Liver (tissue), 3 donors: ENCODE measurements around the gene FAT2.

Experiments used
- FOXA1 ChIP-seq: IDR thresholded peaks from 2 replicates; pipeline ENCODE4 v1.6.1; 2016; ENCODE audit warnings: antibody characterized with exemption
- GABPA ChIP-seq, 2 donors: IDR thresholded peaks in 1 of 2; conservative IDR thresholded peaks in 1 of 2; 2 replicates each; pipeline ENCODE4 v1.6.1; 2016; ENCODE audit warnings: antibody characterized with exemption in 2 of 2, mild to moderate bottlenecking in 1 of 2, moderate library complexity in 1 of 2
- HNF4G ChIP-seq: IDR thresholded peaks from 2 replicates; pipeline ENCODE4 v1.6.1; 2016; ENCODE audit warnings: antibody characterized with exemption
- JUND ChIP-seq, 2 donors: IDR thresholded peaks; 2 replicates each; pipeline ENCODE4 v1.6.1; 2016; ENCODE audit warnings: antibody characterized with exemption in 2 of 2
- NR2F2 ChIP-seq: IDR thresholded peaks from 2 replicates; pipeline ENCODE4 v1.6.1; 2016; ENCODE audit warnings: antibody characterized with exemption
- RAD21 ChIP-seq, 2 donors: IDR thresholded peaks; 2 replicates each; pipeline ENCODE4 v1.6.1; 2016; ENCODE audit warnings: antibody characterized with exemption in 2 of 2, mild to moderate bottlenecking in 2 of 2
- TAF1 ChIP-seq: conservative IDR thresholded peaks from 2 replicates; pipeline ENCODE4 v1.6.1; 2016; ENCODE audit warnings: antibody characterized with exemption, mild to moderate bottlenecking
- TF ChIP-seq, protein P1 (sequence below): fragments of 150-350 bp; IDR thresholded peaks from 2 replicates; pipeline ENCODE4 v1.5.1; 2017; ENCODE audit warnings: improper control_type of control experiment, low read depth, low read length; ENCODE audit not compliant: missing input control
- TF ChIP-seq, protein P2 (sequence below): IDR thresholded peaks from 2 replicates; pipeline ENCODE4 v1.6.1; 2016; ENCODE audit warnings: antibody characterized with exemption
- TF ChIP-seq, protein P3 (sequence below): IDR thresholded peaks from 2 replicates; pipeline ENCODE4 v1.6.1; 2016; ENCODE audit warnings: antibody characterized with exemption
- donor health status: healthy.
- donor health status: healthy.

DNA sequence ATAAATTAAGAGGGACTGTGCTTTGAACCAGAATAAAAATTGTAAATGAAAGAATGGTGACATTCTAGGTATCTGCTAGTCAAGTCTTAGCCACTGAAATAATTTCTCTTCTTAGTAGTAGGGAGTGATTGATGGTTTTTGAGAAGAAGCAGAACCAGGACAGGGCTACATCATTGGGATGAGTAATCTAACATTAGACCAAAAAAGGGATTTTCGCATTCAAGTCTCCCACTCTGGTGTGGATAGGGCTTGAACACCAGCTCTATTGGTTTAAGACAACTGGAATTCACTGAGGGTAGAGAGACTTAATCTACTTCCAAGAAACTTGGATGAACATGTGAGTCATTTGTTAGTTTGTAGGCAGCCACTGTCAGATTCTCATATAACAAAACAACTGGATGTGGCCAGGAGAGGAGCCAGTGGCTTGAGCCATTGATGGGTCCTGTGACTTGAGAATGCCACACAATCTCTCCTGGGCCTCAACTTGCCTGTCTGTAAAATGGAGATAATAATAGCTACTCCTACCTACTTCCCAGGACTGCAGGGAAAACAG lies 16.6 kb downstream of the FAT2 start:
- no peak for TF ChIP-seq HNF4G
- TF ChIP-seq, protein P1, sequence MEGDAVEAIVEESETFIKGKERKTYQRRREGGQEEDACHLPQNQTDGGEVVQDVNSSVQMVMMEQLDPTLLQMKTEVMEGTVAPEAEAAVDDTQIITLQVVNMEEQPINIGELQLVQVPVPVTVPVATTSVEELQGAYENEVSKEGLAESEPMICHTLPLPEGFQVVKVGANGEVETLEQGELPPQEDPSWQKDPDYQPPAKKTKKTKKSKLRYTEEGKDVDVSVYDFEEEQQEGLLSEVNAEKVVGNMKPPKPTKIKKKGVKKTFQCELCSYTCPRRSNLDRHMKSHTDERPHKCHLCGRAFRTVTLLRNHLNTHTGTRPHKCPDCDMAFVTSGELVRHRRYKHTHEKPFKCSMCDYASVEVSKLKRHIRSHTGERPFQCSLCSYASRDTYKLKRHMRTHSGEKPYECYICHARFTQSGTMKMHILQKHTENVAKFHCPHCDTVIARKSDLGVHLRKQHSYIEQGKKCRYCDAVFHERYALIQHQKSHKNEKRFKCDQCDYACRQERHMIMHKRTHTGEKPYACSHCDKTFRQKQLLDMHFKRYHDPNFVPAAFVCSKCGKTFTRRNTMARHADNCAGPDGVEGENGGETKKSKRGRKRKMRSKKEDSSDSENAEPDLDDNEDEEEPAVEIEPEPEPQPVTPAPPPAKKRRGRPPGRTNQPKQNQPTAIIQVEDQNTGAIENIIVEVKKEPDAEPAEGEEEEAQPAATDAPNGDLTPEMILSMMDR, result no peak
- no peak for TF ChIP-seq GABPA (IDR thresholded peaks at IDR 0.05 in 1 of 2, conservative IDR thresholded peaks at IDR 0.05 in 1 of 2)
- TF ChIP-seq, protein P2, sequence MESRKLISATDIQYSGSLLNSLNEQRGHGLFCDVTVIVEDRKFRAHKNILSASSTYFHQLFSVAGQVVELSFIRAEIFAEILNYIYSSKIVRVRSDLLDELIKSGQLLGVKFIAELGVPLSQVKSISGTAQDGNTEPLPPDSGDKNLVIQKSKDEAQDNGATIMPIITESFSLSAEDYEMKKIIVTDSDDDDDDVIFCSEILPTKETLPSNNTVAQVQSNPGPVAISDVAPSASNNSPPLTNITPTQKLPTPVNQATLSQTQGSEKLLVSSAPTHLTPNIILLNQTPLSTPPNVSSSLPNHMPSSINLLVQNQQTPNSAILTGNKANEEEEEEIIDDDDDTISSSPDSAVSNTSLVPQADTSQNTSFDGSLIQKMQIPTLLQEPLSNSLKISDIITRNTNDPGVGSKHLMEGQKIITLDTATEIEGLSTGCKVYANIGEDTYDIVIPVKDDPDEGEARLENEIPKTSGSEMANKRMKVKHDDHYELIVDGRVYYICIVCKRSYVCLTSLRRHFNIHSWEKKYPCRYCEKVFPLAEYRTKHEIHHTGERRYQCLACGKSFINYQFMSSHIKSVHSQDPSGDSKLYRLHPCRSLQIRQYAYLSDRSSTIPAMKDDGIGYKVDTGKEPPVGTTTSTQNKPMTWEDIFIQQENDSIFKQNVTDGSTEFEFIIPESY, result no peak
- TF ChIP-seq, protein P3, sequence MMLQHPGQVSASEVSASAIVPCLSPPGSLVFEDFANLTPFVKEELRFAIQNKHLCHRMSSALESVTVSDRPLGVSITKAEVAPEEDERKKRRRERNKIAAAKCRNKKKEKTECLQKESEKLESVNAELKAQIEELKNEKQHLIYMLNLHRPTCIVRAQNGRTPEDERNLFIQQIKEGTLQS, result no peak
- TF ChIP-seq FOXA1, result no peak
- TF ChIP-seq RAD21 (IDR thresholded peaks at IDR 0.05), result no peak
- TF ChIP-seq NR2F2, result no peak
- TF ChIP-seq JUND (IDR thresholded peaks at IDR 0.05), result no peak
- TF ChIP-seq TAF1, result no peak
